NT2/D1 (cell line): Measurements from ENCODE around the gene CHMP3.

Experiments used
- SUZ12 ChIP-seq: IDR thresholded peaks from 2 replicates; pipeline ENCODE4 v1.6.1; 2011; ENCODE audit not compliant: insufficient read length, insufficient read depth; ENCODE audit errors: extremely low read depth
- YY1 ChIP-seq: IDR thresholded peaks from 2 replicates; pipeline ENCODE4 v1.6.1; 2011; ENCODE audit not compliant: insufficient read length, insufficient read depth
- ZNF274 ChIP-seq: IDR thresholded peaks from 2 replicates; pipeline ENCODE4 v1.6.1; 2011; ENCODE audit warnings: mild to moderate bottlenecking, low read depth, low read length

DNA sequence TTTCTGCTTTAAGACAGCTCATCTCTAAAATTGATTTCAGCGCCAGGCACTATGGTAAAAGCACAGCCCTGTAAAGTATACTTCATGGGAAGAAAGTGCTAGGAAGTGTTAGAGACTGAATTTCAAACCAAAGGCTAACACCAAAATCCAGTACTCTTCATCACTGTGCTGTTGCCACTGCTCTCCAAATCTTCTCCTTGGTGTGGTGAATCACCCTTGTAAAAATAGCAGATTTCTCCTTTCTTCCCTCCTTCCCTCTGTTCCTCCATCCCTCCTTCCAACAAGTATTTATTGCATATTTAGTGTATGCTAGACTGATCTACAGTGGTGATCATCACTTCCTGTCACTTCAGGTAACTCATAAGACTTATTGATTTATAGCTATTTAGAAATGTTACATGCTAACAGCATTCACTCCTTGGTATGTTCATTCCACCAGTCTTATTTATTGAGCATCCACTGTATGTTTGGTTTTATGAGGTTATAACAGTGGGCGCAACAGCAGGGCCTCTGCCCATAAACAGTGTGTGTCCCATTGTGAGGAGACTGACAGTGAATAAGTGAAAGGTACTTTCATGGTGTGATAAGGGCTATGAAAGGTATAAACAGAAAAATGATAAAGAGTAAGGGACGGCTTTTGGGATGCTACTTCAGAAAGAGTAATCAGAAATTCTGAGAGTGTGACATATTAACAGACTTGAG lies 102.0 kb downstream of the CHMP3 start:
- TF ChIP-seq SUZ12 (no peak), ZNF274 (no peak), YY1 (no peak)
